Common myeloid progenitor, CD34-positive (primary cell): ENCODE data around the gene RAPGEF4.

Experiments used
- CTCF ChIA-PET: fragments of 350-600 bp; sonication (Branson Sonifier 250); formaldehyde crosslinking; loops from one replicate; lab custom pipeline; 2021; ENCODE audit warnings: antibody characterized with exemption; lab: Charles Lee
- POLR2A ChIA-PET: fragments of 350-600 bp; sonication (Branson Sonifier 250); formaldehyde crosslinking; loops from one replicate; lab custom pipeline; 2021; ENCODE audit warnings: antibody characterized with exemption; lab: Charles Lee
- DNase-seq, 3 donors: peaks; one replicate each; pipeline versions ENCODE4 v3.0.0 to v3.0.0-alpha.2; 2013
- H3K27ac ChIP-seq, 2 experiments: 1 replicate in 1 of 2; 2 replicates in 1 of 2; pipeline ENCODE4 v1.7.0; 2013; ENCODE audit warnings: inconsistent platforms in 2 of 2, low read length in 2 of 2, mild to moderate bottlenecking in 2 of 2, low read depth in 1 of 2, moderate library complexity in 1 of 2; ENCODE audit not compliant: severe bottlenecking in 2 of 2, insufficient read depth in 1 of 2, poor library complexity in 1 of 2
- H3K27me3 ChIP-seq, 5 experiments: replicated peaks in 2 of 5; 1 replicate in 3 of 5; 2 replicates in 2 of 5; pipeline versions ENCODE4 v1.6.1 to v1.7.0; 2013; ENCODE audit warnings: low read length in 4 of 5, mild to moderate bottlenecking in 2 of 5, moderate library complexity in 2 of 5, inconsistent platforms in 1 of 5; ENCODE audit not compliant: insufficient read depth in 5 of 5, control insufficient read depth in 4 of 5
- H3K36me3 ChIP-seq, 4 experiments: 1 replicate in 2 of 4; 2 replicates in 2 of 4; pipeline versions ENCODE4 v1.6.1 to v1.7.0; 2013; ENCODE audit warnings: low read length in 3 of 4, control low read depth in 1 of 4, mild to moderate bottlenecking in 1 of 4; ENCODE audit not compliant: control insufficient read depth in 4 of 4, insufficient read depth in 4 of 4
- H3K4me1 ChIP-seq, 4 experiments: 1 replicate in 3 of 4; 2 replicates in 1 of 4; pipeline versions ENCODE4 v1.6.1 to v1.7.1; 2013; ENCODE audit warnings: low read length in 3 of 4, mild to moderate bottlenecking in 3 of 4, control low read depth in 1 of 4, inconsistent platforms in 1 of 4, moderate library complexity in 1 of 4; ENCODE audit not compliant: control insufficient read depth in 4 of 4, insufficient read depth in 4 of 4; ENCODE audit errors: control extremely low read depth in 1 of 4
- H3K4me3 ChIP-seq, 7 experiments: 1 replicate in 4 of 7; 2 replicates in 3 of 7; pipeline versions ENCODE4 v1.5.1 to v1.7.0; 2013; ENCODE audit warnings: mild to moderate bottlenecking in 7 of 7, low read length in 6 of 7, moderate library complexity in 6 of 7, inconsistent platforms in 2 of 7, low read depth in 2 of 7, control low read depth in 1 of 7; ENCODE audit not compliant: insufficient read depth in 4 of 7, control insufficient read depth in 1 of 7; ENCODE audit errors: extremely low read depth in 1 of 7
- H3K9me3 ChIP-seq, 5 experiments: 1 replicate in 4 of 5; 2 replicates in 1 of 5; pipeline versions ENCODE4 v1.6.1 to v1.7.1; 2013; ENCODE audit warnings: low read length in 4 of 5, mild to moderate bottlenecking in 2 of 5, inconsistent platforms in 1 of 5, low read depth in 1 of 5, moderate library complexity in 1 of 5; ENCODE audit not compliant: control insufficient read depth in 4 of 5, insufficient read depth in 2 of 5; ENCODE audit errors: control extremely low read depth in 1 of 5
- WGBS: methylation state at CpG from one replicate; pipeline ENCODE4 v1.1.5; 2013; ENCODE audit not compliant: insufficient coverage; 5-methylcytosine and 5-hydroxymethylcytosine counted together

RAPGEF4 gene

DNA sequence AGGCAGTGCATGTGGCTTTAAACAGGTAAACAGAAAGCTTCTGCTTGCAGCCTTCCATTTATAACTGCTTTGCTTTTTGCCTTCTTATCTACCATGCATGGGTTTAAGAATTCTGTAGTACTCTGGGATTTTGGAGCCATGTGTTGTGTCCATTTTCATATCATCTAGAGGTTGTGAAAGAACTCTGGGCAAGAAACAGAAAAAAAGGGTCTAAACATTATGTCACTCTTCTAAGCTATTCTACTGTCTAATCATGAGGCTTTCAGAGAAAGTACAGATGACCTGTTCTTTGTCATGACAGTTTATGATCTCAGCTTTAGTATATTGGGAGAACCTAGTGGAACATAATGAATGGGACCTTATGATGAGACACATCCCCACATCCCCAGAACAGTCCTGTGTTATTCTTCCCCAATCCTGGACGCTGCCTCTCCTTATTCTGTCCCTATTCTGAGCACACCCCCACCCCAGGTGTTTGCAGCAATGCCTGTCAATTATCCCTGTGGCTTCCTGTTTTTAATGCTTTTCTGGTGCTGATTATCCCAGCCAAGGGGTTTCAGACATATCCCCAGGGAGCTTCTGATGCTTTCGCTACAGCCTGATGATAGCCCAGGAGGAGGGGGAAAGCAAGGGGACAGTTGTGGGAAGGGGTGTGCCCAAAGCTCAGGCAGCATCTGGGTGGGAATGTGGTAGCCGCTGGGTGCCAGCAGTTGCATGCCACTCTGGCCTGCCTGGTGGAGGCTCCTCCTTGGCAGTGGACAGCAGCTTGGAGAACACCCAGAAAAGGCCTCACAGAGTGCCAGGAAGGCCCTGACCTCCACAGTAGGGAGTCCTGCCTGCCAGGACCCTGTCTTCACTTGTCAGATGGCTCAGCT is 170.5 kb downstream of the RAPGEF4 start:
- H3K27ac ChIP-seq, result no peak overlapping the region
- POLR2A ChIA-PET, result no interaction called here
- H3K9me3 ChIP-seq, result no peaks in the 10 kb centered on the region
- no peak overlapping the region for H3K4me3 ChIP-seq
- WGBS, result 93% methylated on average over 2 of the region's 3 CpGs
- H3K36me3 ChIP-seq, result no peaks in the 10 kb centered on the region
- CTCF ChIA-PET, result no interaction called here
- no peak for DNase-seq
- H3K27me3 ChIP-seq, result peaks cover 0 to 3% (median 0%) of the 10 kb centered on the region in 5 experiments
- H3K4me1 ChIP-seq, result no peaks in the 10 kb centered on the region

DNA sequence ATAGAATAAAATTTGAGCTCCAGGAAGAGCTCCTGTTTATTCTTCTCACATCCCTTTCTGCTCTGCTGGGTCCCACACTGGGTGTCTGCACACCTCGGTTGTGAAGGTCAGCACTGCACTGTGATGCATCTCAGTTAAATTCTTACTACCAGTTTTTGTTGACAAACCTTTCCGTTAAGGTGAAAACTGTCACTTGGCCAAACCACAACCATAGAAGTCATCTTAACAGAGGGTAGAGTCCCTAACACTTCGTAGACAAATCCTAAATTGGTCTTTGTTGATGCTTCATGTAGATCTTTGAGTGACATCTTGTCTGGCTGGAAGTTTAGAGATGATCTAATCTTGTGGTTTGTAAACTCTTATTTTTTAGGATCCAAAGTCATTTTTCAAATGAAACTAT is 172.6 kb downstream of the RAPGEF4 start:
- no peaks in the 10 kb centered on the region for H3K27me3 ChIP-seq
- no peak overlapping the region for H3K4me3 ChIP-seq
- 100% methylated on average over 2 of the region's 3 CpGs for WGBS
- no peak overlapping the region for H3K27ac ChIP-seq
- POLR2A ChIA-PET, result no interaction called here
- no peaks in the 10 kb centered on the region for H3K36me3 ChIP-seq
- no peaks in the 10 kb centered on the region for H3K4me1 ChIP-seq
- CTCF ChIA-PET, result interaction anchor here (1.1 kb wide), 1 partner anchor 17 kb away, joined by 3 read pairs; no protein-coding TSS in a partner anchor
- no peak for DNase-seq
- no peaks in the 10 kb centered on the region for H3K9me3 ChIP-seq

DNA sequence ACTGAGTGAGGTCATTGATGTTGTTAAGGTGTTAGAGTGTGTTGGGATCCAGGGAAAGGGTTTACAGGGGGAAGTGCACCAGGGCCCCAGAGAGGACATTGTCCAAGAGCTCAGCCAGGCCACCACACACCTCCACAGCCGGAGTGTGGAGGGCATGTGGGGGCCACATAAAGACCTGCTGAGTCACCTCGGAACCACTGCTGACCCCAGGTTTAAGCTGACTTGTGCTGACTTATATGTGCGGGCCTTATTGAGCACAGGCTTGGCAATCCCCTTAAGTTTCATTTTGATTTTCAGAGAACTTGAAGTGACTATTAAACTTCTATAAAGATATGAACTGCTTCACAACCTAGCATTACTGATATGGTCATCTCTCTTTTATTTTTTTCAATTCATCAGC is 173.8 kb downstream of the RAPGEF4 start:
- WGBS, result 100% methylated on average over 3 of the region's 3 CpGs
- no peak overlapping the region for H3K27ac ChIP-seq
- H3K36me3 ChIP-seq, result no peaks in the 10 kb centered on the region
- CTCF ChIA-PET, result no interaction called here
- H3K4me3 ChIP-seq, result no peak overlapping the region
- H3K9me3 ChIP-seq, result no peaks in the 10 kb centered on the region
- DNase-seq, result no peak
- no peaks in the 10 kb centered on the region for H3K27me3 ChIP-seq
- POLR2A ChIA-PET, result interaction anchor here (0.6 kb wide), 1 partner anchor 109 kb away, joined by 3 read pairs; no protein-coding TSS in a partner anchor
- no peaks in the 10 kb centered on the region for H3K4me1 ChIP-seq

DNA sequence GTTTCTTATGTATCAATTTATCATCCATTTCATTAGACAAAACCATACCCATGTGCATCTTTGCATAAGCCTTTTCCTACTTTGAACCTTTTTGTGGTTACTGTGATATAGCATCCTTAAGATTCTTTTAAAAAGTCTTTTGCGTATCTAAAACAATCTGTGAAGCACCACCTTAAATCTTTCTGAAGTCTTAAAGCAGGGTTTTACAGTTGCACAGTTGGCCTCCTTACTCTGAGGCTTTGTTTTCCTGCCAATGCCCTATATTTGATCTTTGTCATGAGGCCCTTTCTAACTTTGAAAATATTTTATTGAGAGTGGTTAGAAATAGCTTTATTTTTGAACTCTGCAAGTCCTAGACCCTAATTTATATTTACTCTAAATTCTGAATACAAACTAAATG is 176.6 kb downstream of the RAPGEF4 start:
- WGBS, result no CpG with 5 or more reads among the region's 1 CpG
- CTCF ChIA-PET, result no interaction called here

DNA sequence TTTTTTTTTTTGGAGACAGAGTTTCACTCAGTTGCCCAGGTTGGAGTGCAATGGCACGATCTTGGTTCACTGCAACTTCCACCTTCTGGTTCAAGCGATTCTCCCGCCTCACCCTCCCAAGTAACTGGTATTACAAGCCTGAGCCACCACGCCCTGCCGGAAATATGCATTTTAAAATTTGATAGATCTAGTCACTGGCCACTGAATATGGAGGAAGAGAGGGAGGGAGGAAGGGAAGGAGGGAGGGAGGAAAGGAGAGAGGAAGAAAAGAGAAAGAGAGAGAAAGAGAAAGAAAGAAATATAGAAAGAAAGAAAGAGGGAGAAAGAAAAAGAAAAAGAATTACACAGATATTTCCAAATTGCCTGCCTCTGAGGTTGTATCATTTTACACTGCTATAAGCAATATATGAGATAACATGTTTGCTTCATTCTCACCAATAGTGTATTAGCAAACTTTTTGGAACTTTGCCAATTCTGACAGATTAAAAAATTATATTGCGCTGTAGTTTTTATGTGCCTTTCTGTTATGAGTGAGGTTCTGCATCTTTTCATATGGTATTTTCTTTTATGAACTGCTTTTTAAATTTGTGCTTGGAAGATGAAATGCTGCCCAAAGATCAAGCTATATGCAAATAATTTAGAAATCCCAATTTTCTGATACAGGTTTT is 178.8 kb downstream of the RAPGEF4 start:
- Histone ChIP-seq H3K36me3 (no peaks in the 10 kb centered on the region), H3K9me3 (no peaks in the 10 kb centered on the region), H3K4me3 (no peak overlapping the region), H3K4me1 (no peaks in the 10 kb centered on the region), H3K27me3 (peaks cover 0 to 2% (median 0%) of the 10 kb centered on the region in 5 experiments), H3K27ac (no peak overlapping the region)
- ChIA-PET CTCF (interaction anchor here (0.6 kb wide), 1 partner anchor 87 kb away, joined by 5 read pairs; no protein-coding TSS in a partner anchor), POLR2A (no interaction called here)
- DNase-seq, result no peak
- 100% methylated on average over 4 of the region's 6 CpGs for WGBS

More for the DNA sequence above, 176.6 kb downstream of the RAPGEF4 start:
- POLR2A ChIA-PET, result no interaction called here
- Histone ChIP-seq H3K4me1 (no peaks in the 10 kb centered on the region), H3K36me3 (no peaks in the 10 kb centered on the region), H3K27me3 (no peaks in the 10 kb centered on the region), H3K27ac (no peak overlapping the region), H3K9me3 (no peaks in the 10 kb centered on the region), H3K4me3 (no peak overlapping the region)
- DNase-seq, result no peak

DNA sequence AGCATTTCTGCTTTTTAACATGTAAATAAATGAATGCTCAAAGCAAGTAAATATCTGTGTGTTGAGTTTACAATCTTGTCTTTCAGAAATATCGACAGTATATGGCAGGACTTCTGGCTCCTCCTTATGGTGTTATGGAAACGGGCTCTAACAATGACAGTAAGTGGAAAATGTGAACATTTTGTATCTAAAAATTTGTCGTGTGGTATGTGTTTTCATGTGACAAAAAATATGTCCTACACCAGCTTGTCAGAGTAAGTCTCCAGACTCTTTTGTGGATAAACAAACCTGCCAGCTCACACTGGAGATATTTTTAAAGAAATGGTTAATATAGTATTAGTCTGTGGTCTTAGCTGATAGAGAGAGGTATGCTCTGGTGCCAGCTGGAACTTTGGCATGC is 182.1 kb downstream of the RAPGEF4 start:
- peaks cover 0 to 2% (median 0%) of the 10 kb centered on the region in 5 experiments for H3K27me3 ChIP-seq
- H3K4me3 ChIP-seq, result no peak overlapping the region
- POLR2A ChIA-PET, result no interaction called here
- no peaks in the 10 kb centered on the region for H3K36me3 ChIP-seq
- WGBS, result 96% methylated on average over 3 of the region's 3 CpGs
- CTCF ChIA-PET, result interaction anchor here (2.4 kb wide), 1 partner anchor 14 kb away, joined by 7 read pairs; no protein-coding TSS in a partner anchor
- DNase-seq, result no peak
- no peaks in the 10 kb centered on the region for H3K4me1 ChIP-seq
- no peak overlapping the region for H3K27ac ChIP-seq
- H3K9me3 ChIP-seq, result no peaks in the 10 kb centered on the region

DNA sequence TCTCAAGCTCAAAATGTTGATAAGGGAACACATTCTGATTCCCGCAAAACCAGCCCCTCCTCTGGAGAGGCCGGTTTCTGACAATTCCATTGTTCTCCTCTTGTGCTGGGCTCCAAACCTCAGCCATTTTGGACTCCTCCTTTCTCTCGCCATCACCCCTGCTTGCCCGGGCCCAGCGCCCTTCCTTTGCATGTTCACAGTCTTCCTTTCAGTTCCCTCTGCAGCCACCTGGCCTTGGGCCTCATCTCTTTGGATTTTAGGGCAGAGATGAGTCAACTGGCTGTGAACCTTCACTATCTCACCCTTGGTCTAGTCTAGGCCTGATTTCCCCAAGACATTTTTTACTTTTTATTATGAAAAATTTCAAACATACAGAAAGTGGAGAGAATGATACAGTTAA is 184.1 kb downstream of the RAPGEF4 start:
- Histone ChIP-seq H3K36me3 (no peaks in the 10 kb centered on the region), H3K27me3 (peaks cover 0 to 2% (median 0%) of the 10 kb centered on the region in 5 experiments), H3K4me1 (no peaks in the 10 kb centered on the region), H3K9me3 (no peaks in the 10 kb centered on the region), H3K27ac (no peak overlapping the region), H3K4me3 (no peak overlapping the region)
- ChIA-PET CTCF (interaction anchor here (5.2 kb wide), 1 partner anchor 12 kb away, joined by 28 read pairs; no protein-coding TSS in a partner anchor), POLR2A (no interaction called here)
- no peak for DNase-seq
- 93% methylated on average over 5 of the region's 5 CpGs for WGBS
